Stimulated activated CD8-positive, alpha-beta memory T cell treated with anti-CD3 and anti-CD28 coated beads, Interleukin-4, amount 100 ng/mL, for 1 hour (primary cell): ENCODE measurements around the gene CLEC16A.
A peak's percentile ranks its signal among the peaks of the same experiment; 100 is the strongest.
"Not testable (repeated sequence)": the region's sequence is repeated elsewhere in the genome, so short reads cannot be mapped to it uniquely, and the experiment has no call there.

Experiments
- DNase-seq, 2 donors: peaks; one replicate each; pipeline ENCODE4 v3.0.0-alpha.2; 2020; ENCODE audit warnings: low read depth in 2 of 2, low spot score in 1 of 2

CLEC16A gene

DNA sequence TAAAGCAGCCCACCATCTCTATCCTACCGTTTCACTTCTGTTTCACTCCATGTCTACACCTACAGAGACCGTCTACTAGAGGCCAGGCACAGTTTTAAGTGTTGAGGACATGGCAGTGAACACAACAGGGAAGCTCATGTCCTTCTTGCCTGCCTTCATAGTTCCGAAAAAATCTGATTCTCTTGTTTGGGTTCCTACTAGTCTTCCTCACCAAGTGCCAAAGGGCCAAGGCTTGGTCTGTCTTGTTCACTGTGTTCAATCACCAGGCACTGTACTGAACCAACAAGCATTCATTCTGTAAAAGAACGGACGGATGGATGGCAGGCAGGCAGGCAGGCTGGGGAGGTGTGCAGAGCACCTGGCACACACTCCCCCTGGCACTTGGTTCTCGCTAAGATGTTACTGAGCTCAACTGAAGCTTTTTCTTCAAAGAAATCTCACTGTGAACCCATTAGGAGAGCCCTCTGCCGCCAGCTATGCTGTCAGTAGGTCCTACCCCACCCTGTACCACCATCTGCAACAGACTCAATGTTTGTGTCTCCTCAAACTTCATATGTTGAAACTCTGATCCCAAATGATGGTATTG is 4.6 kb upstream of the CLEC16A start:
- DNase-seq: no peak

- no peak for DNase-seq
These were observed 3.8 kb upstream of the CLEC16A start for GRCh38 chr16:10940501-10941079.

- no peak for DNase-seq
These were observed 3.0 kb upstream of the CLEC16A start for GRCh38 chr16:10941127-10941933.

DNA sequence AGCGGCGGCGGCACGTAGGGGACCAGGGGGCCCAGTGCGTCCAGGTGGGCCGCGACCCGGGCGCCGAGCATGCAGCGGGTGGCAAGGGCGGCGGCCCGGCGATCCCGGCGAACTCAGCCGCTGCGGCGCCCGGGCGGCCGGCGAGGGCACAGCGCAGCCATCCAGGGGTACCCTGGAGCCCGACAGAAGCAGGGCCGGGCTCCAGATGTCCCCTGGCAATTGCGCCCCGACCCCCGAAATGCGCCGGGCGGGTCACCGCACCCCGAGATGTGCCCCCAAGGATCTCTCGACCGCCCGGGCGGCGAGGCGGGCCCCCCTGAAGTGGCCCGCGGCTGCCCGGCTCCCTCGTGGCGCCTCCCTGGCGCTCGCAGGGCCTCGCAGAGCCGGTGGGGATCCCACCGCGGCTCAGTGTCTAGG is 2.4 kb upstream of the CLEC16A start:
- not testable (repeated sequence) for DNase-seq

- peak; percentile 84 to 92 for DNase-seq
These were observed 1.9 kb upstream of the CLEC16A start, which contains the start of gene DEXI for GRCh38 chr16:10942352-10943063. DEXI (minus strand) TSS chr16:10942468; CDS start chr16:10942005, 463 bp downstream.

DNA sequence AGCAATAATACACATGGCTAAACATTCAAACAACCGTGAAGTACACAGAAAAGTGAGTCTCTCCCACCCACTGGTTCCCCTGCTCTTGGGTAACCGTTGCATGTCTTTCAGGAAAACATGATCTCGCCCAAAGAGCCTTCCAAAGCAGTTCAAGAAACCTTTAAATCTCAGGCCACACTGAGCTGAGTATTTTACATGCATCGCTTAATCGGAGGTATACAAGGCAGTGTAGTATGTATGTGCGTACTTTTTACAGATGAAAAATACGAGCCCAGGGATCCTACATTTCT is 1.4 kb upstream of the CLEC16A start:
- DNase-seq: no peak

GRCh38 chr16:10945065-10945787 is 862 bp downstream of the CLEC16A start:
- no peak for DNase-seq

GRCh38 chr16:10946308-10946707 is 1.9 kb downstream of the CLEC16A start:
- DNase-seq: no peak

- no peak for DNase-seq
These were observed 2.9 kb downstream of the CLEC16A start for GRCh38 chr16:10947211-10947787.

DNA sequence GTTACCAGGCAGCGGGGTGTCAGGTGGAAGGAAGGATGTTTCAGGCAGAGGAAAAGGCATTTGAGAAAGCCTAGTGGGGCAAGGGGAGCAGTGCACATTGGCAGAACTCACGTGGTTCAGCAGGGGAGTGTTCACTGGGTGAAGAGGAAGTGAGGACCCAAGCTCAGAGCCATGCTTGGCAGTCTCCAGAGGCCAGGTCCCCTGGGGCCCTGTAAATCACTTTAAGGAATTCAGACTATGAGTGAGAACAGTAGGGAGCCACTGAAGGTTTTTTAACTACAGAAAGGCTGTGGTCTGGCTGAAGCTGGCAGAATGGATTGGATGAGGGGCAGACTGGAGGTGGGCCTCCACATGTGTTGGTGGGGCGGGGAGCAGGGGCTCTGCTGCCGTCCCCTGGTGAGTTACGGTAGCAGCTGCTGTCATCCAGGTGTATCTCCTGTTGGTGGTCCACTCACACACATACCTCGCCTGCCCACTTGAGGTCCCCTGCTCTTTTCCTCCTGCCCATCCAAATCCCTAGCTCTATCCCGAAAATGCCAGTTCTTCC is 5.1 kb downstream of the CLEC16A start:
- DNase-seq: no peak

GRCh38 chr16:10950393-10950792 is 6.0 kb downstream of the CLEC16A start:
- no peak for DNase-seq

DNA sequence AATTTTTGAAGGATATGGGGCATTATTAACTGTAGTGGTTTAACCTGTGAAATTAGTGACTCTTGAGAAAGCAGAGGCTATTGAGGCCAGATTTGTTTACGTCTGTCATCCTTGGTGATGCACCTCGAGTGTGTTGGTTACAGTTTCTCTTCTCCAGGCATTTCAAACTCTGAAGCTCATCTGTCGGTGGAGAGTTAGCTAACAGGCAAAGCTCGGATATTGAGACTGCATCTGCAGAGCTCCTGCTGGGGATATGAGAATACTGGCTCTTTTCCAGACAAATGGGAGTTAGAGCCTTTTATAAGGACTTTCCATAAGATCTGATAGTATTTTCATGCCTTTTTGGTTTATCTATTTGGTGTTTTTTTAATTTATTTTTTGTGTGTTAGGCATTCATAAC is 6.7 kb downstream of the CLEC16A start:
- no peak for DNase-seq

- DNase-seq: no peak
These were observed 10.5 kb downstream of the CLEC16A start for GRCh38 chr16:10954903-10955302.

- DNase-seq: no peak
These were observed 13.6 kb downstream of the CLEC16A start for GRCh38 chr16:10957771-10958482.

- no peak for DNase-seq
These were observed 14.8 kb downstream of the CLEC16A start for GRCh38 chr16:10959161-10959560.

- DNase-seq: no peak
These were observed 16.9 kb downstream of the CLEC16A start for GRCh38 chr16:10961231-10961630.

DNA sequence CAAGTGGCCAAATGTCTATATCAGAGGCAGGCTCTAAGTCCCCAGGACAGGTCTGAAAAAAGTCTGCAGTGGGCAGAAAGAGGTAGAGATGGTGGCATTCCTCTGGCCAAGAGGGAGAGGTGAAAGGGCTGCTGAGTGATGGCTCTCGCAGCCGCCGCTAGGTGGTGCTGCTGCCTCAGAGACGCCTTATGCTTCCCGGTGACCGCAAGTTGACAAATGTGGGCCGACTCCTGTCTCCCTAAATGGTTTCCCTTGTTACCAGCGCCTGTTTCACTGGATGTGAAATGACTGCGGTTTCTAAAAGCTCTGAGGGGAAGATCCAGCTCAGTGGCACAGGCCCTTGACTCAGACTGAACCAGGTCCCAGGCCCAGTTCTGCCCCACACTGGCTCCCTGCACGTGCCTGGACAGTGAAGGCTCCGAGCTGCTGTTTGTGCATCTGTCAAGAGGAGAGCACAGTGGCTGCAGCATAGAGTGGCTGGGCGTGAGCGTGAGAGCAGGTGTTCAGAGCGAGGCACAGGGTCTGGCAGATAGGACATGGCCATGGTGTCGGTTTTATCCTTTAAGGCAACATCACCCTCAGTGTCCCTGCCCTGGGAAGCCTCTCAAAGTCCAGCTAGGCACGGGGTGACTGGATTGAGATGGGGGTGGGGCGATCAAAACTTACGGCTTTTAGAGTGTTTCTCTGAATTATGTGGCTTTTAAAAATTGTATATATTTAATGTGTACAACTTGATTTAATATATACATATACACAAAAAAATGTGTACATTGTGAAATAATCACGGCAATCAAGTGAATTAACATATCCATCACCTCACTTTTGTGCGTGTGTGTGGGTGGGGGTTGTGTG is 19.9 kb downstream of the CLEC16A start:
- peak; percentile 60 to 68 for DNase-seq

DNA sequence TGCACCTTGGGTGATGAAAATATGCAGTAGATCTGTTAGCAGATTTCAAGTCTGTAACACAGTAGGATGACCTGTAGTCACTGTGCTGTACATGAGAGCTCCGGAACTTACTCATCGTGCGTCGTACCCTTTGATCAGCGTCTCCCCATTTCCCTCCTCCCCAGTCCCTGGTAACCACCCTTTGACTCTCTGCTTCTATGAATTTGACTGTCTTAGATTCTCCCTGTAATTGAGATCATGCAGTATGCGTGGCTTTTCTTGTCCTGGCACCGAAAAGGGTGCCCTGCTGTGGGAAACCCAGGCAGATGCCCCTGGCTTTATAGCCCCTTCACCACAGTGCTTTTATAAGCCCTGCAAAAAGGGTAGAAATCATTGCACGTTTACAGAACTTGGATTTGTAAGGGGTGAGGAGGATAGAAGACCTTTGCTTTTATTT is 20.5 kb downstream of the CLEC16A start:
- peak in 1 of 2 donors; percentile 27 for DNase-seq
